Prostate gland (tissue), 2 donors: ENCODE data around the gene CRTC2.

Experiments
- POLR2AphosphoS5 ChIP-seq: sonication (generic); formaldehyde crosslinking; IDR thresholded peaks from one replicate; pipeline ENCODE4 v1.6.1; 2017; ENCODE audit warnings: antibody characterized with exemption
- TF ChIP-seq, protein P1 (sequence below), 4 experiments: fragments of 200-600 bp in 2 of 4; fragments of 450-650 bp in 2 of 4; sonication (generic) in 2 of 4; IDR thresholded peaks; 1 replicate in 3 of 4; 2 replicates in 1 of 4; pipeline ENCODE4 v1.5.1; 2016 to 2019; ENCODE audit warnings: antibody characterized with exemption in 4 of 4, mild to moderate bottlenecking in 2 of 4, moderate library complexity in 2 of 4

DNA sequence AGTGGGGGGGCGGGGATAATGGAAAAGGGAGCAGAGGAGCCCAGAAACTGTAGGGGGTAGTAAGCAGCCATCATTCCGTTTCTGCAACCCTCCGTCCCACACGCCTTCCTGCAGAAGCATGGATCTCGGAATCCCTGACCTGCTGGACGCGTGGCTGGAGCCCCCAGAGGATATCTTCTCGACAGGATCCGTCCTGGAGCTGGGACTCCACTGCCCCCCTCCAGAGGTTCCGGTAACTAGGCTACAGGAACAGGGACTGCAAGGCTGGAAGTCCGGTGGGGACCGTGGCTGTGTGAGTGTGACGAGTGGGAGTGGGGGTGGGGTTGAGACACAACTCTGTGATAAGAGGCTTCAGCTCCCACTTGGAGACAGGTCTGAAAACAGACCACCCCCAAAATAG, 10.0 kb upstream of the CRTC2 start:
- TF ChIP-seq, protein P1, sequence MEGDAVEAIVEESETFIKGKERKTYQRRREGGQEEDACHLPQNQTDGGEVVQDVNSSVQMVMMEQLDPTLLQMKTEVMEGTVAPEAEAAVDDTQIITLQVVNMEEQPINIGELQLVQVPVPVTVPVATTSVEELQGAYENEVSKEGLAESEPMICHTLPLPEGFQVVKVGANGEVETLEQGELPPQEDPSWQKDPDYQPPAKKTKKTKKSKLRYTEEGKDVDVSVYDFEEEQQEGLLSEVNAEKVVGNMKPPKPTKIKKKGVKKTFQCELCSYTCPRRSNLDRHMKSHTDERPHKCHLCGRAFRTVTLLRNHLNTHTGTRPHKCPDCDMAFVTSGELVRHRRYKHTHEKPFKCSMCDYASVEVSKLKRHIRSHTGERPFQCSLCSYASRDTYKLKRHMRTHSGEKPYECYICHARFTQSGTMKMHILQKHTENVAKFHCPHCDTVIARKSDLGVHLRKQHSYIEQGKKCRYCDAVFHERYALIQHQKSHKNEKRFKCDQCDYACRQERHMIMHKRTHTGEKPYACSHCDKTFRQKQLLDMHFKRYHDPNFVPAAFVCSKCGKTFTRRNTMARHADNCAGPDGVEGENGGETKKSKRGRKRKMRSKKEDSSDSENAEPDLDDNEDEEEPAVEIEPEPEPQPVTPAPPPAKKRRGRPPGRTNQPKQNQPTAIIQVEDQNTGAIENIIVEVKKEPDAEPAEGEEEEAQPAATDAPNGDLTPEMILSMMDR (IDR thresholded peaks at IDR 0.05), result no peak
- no peak for TF ChIP-seq POLR2AphosphoS5
